GM23338 (cell line): Measurements from ENCODE around the gene PARVB.

Source experiments
- CREB1 ChIP-seq: fragments of 250-450 bp; sonication (Bioruptor Pico); IDR thresholded peaks from 2 replicates; pipeline ENCODE4 v1.5.0; 2020; ENCODE audit warnings: low read depth, mild to moderate bottlenecking, moderate library complexity
- CTCF ChIP-seq, 2 experiments: fragments of 200-600 bp in 1 of 2; sonication (generic) in 1 of 2; conservative IDR thresholded peaks; 2 replicates each; pipeline versions ENCODE4 v1.5.1 to v1.6.1; 2016 to 2017; ENCODE audit warnings: antibody characterized with exemption in 2 of 2, low read depth in 2 of 2, mild to moderate bottlenecking in 2 of 2, moderate library complexity in 1 of 2
- ETS1 ChIP-seq: IDR thresholded peaks from 2 replicates; pipeline ENCODE4 v1.6.1; 2016; ENCODE audit warnings: antibody characterized with exemption
- EZH2 ChIP-seq: fragments of 200-600 bp; sonication (generic); IDR thresholded peaks from one replicate; pipeline ENCODE4 v1.8.0; 2017; ENCODE audit warnings: antibody characterized with exemption, mild to moderate bottlenecking, low read depth; ENCODE audit not compliant: unreplicated experiment
- EZH2phosphoT487 ChIP-seq: fragments of 200-600 bp; sonication (generic); IDR thresholded peaks from one replicate; pipeline ENCODE4 v1.8.1; 2018; ENCODE audit warnings: antibody characterized with exemption; ENCODE audit not compliant: unreplicated experiment
- JUNB ChIP-seq: IDR thresholded peaks from one replicate; pipeline ENCODE4 v1.6.1; 2016; ENCODE audit warnings: antibody characterized with exemption; ENCODE audit not compliant: unreplicated experiment
- NANOG ChIP-seq: IDR thresholded peaks from 2 replicates; pipeline ENCODE4 v1.6.1; 2016; ENCODE audit warnings: antibody characterized with exemption, borderline replicate concordance
- POLR2AphosphoS5 ChIP-seq: IDR thresholded peaks from 2 replicates; pipeline ENCODE4 v1.6.1; 2016; ENCODE audit warnings: antibody characterized with exemption, low read depth
- REST ChIP-seq: IDR thresholded peaks from one replicate; pipeline ENCODE4 v1.6.1; 2018; ENCODE audit warnings: antibody characterized with exemption; ENCODE audit not compliant: unreplicated experiment
- STAT1 ChIP-seq: IDR thresholded peaks from one replicate; pipeline ENCODE4 v1.6.1; 2016; ENCODE audit warnings: antibody characterized with exemption; ENCODE audit not compliant: unreplicated experiment
- ZNF331 ChIP-seq: fragments of 250-450 bp; sonication (Bioruptor Pico); IDR thresholded peaks from 2 replicates; pipeline ENCODE4 v1.5.0; 2020; ENCODE audit warnings: low read depth, mild to moderate bottlenecking, moderate library complexity
- ZNF462 ChIP-seq: fragments of 250-450 bp; sonication (Bioruptor Pico); IDR thresholded peaks from 2 replicates; pipeline ENCODE4 v1.5.0; 2020; ENCODE audit warnings: mild to moderate bottlenecking, moderate library complexity

- TF ChIP-seq POLR2AphosphoS5 = no peak
- TF ChIP-seq EZH2 = no peak
- no peak for TF ChIP-seq CTCF (conservative IDR thresholded peaks at IDR 0.05; ENCODE audit: low read depth in 2 of 2)
- no peak for TF ChIP-seq JUNB
- no peak for TF ChIP-seq EZH2phosphoT487
- TF ChIP-seq REST = no peak
- no peak for TF ChIP-seq CREB1
- no peak for TF ChIP-seq ETS1
- no peak for TF ChIP-seq STAT1
- TF ChIP-seq NANOG = no peak
- no peak for TF ChIP-seq ZNF462 (CRISPR knock-in tag)
- no peak for TF ChIP-seq ZNF331 (CRISPR knock-in tag)
Measured at GRCh38 chr22:44050766-44051355, 26.8 kb downstream of the PARVB start.
